ENCODE results near the gene AP3B1. TPM values are rescaled to one million over a fixed set of nuclear protein-coding genes. Genes with fewer than 3 reads are reported as not detected.

Gene AP3B1
- total and polyA plus RNA-seq, 2 of the 8 experiments (the other 6 are each of a cell fraction or from before 2014, with no cell fraction given): 45.8 to 48.3 TPM

GRCh38 chr5:78211052-78211451, 83.4 kb downstream of the AP3B1 start (continued):
- TF ChIP-seq SP2 (IDR thresholded peaks at IDR 0.05; ENCODE audit: low read length): no peak
- TF ChIP-seq RNF2 (IDR thresholded peaks at IDR 0.05; ENCODE audit: borderline replicate concordance, low read depth, low read length, missing control alignments, poor library complexity, severe bottlenecking): no peak
- no peak for TF ChIP-seq BACH1 (IDR thresholded peaks at IDR 0.05; ENCODE audit: low read length)
- TF ChIP-seq TCF12 (IDR thresholded peaks at IDR 0.05; ENCODE audit: low read depth, low read length): no peak
- no peak for TF ChIP-seq NRF1 (IDR thresholded peaks at IDR 0.05; ENCODE audit: low read depth, low read length)

Data from H1 (cell line).